HG02623 (cell line): ENCODE results near the gene TRIM59.
"Not testable (repeated sequence)": the region's sequence is repeated elsewhere in the genome, so short reads cannot be mapped to it uniquely, and the experiment has no call there.

Experiments used
- ATAC-seq: cut with Tn5 transposase; IDR thresholded peaks from one replicate; pipeline ENCODE4 v1.9.1; 2021; ENCODE audit warnings: moderate library complexity; ENCODE audit not compliant: unreplicated experiment

The TRIM59 gene

GRCh38 chr3:160458151-160458550 is 8.6 kb upstream of the TRIM59 start:
- ATAC-seq, result no peak

GRCh38 chr3:160455846-160456245 is 6.3 kb upstream of the TRIM59 start:
- no peak for ATAC-seq

- ATAC-seq, result no peak
These were observed 5.4 kb upstream of the TRIM59 start for GRCh38 chr3:160454995-160455394.

- ATAC-seq, result not testable (repeated sequence)
These were observed 2.7 kb upstream of the TRIM59 start for GRCh38 chr3:160452251-160452650.

DNA sequence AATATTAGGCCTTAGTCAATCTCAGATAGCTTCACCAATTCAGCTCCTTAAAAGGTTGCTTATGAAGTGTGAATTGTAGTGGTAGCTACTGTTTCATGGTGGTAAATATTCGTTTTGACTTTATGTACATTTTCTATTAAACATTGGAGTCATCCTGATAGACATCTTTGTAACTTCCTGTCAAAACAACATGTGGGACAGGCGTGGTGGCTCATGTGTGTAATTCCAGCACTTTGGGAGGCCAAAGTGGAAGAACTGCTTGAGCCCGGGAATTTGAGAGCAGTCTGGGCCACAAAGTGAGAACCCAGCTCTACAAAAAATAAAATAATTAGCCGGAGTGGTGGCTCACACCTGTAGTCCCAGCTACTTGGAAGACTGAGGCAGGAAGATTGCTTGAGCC is 2.0 kb upstream of the TRIM59 start:
- no peak for ATAC-seq

- no peak for ATAC-seq
These were observed 1.3 kb upstream of the TRIM59 start for GRCh38 chr3:160450846-160451245.

DNA sequence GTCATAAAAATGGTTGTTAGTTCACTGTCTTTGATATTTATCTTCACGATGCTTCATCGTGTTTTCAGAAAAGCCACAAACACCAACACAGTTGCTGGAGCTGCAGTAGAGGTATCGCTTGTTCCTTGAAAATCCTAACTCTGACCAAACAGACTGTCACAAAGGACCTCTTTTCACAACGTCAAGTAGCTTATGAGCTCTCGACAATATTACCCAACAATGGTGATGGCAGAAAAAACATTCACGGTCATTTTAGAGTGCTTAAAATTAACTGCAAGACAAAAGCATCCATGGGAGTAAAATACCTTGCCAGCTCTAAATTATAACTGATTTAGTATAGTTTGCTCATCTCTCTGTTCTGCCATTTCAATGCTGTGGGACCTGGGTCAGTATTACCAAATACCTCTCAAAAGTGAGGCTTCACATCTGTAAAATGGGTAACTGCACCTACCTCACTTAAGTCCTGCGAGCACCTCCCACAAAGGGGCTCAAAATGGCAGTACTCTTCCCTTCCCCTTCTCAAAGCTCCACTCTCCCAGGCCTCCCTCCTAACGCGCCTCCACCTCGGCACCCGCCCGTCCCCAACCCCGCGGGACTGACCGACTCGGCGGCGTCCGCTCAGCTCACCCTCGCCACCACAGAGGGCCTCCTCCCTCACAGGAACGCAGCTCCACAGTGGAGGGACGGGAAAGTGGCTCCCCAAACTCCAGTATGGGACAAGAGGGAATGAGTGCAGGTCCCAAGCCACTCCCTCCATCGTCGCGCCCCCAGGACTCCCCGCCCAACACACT is 546 bp downstream of the TRIM59 start:
- peak; percentile 30 for ATAC-seq

- ATAC-seq, result no peak
These were observed 2.0 kb downstream of the TRIM59 start for GRCh38 chr3:160447544-160447943.

GRCh38 chr3:160446522-160447056 is 3.0 kb downstream of the TRIM59 start:
- ATAC-seq, result no peak

DNA sequence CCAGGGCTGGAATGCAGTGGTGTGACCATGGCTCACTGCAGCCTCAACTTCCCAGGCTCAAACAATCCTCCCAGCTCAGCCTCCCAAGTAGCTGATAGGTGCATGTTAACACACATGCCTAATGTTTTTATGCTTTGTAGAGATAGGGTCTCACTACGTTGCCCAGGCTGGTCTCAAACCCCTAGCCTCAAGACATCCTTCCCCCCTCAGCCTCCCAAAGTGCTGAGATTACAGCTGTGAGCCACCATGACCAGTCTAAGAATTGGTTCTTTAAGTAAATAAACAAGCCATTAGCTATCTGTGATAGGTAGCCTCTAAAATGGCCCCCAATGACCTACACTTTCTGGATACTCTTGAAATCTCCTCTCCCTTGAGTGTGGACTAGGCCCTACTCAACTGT is 3.7 kb downstream of the TRIM59 start:
- no peak for ATAC-seq

DNA sequence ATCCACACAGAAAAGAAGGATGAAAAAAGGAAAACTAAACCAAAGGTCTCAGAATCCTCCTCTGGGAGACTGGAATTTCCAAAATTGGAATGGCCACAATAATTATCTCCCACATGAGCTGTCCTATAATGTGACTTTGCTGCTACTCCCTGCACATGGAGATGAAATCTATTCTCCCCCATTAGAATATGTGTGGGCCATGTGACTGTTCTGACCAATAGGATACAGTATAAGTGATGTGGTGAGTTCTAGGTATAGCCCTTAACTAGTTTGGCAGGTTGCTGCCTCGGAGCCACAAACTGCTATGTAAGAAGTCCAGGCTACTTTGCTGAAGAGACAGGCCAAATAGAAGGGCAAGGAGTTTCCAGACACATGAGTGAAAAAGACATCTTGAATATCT is 5.2 kb downstream of the TRIM59 start:
- no peak for ATAC-seq

- ATAC-seq, result no peak
These were observed 8.9 kb downstream of the TRIM59 start for GRCh38 chr3:160440687-160441086.

DNA sequence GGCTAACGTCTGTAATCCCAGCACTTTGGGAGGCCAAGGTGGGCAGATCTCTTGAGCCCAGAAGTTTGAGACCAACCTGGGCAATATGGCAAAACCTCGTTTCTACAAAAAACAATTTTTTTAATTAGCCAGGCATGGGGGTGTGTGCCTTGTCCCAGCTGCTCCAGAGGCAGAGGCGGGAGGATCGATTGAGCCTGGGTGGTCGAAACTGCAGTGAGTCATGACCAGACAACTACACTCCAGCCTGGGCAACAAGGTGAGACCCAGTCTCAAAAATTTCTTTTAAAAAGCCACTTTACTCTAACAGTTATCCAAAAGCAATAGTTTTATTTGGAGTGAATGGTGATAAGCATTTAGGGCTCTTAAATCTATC is 12.5 kb downstream of the TRIM59 start:
- no peak for ATAC-seq

- no peak for ATAC-seq
These were observed 13.8 kb downstream of the TRIM59 start for GRCh38 chr3:160435747-160436146.

- ATAC-seq, result no peak
These were observed 14.5 kb downstream of the TRIM59 start for GRCh38 chr3:160435095-160435494.

DNA sequence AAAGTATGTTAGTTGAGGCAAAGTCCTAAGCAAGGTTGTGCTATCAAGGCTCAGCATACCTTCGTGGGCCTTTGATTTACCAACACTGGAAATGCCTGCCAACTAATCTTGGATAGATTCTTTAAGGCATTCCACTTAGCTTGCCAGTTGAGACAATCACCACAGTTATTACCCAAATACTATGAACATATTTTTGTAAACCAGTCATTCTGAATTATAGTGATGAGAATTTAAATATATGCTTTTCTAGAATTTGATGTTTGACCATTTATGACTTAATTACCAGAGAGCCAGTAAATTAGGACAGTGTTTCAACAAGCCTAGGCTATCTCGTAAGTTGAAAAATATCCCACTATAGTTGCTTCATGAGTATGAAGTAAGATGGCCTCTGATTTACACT is 15.5 kb downstream of the TRIM59 start:
- ATAC-seq, result no peak

- no peak for ATAC-seq
These were observed 21.7 kb downstream of the TRIM59 start for GRCh38 chr3:160427832-160428424.

DNA sequence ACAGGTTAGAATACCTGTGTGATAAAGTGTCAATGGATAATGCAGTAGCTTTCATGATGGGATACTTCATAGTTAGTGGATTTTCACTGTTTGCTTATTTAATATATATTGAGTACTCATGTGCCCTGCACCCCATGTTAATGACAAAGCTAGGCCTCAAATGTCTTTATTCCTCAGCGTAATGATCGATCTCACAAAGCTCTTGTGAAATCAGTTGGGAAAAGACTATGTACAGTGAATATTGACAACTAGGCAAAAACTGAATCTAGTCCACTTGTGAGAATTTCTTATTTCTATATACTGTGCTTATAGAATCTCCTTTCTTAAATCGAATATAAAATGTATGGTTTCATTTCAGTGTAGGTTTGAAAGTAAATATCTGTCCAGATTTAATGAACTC is 32.3 kb downstream of the TRIM59 start:
- no peak for ATAC-seq

GRCh38 chr3:160413613-160414248 is 35.9 kb downstream of the TRIM59 start:
- ATAC-seq, result peak; percentile 76

DNA sequence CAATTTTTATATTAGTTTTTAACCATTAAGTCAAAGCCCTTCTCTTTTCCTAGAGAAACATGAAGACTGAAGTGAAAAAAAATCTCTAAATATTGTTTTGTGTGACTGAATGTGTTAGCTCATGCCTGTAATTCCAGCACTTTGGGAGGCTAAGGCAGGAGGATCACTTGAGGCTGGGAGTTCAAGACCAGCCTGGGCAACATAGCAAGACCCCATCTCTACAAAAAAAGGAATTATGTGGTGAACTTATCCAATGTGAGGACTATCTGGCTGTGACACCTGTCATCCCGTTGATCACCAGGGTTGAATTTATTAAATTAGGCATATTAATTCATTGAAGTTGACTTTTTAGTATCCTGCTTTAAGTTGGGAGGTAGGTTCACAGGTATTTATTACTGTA is 37.1 kb downstream of the TRIM59 start:
- ATAC-seq, result no peak

- ATAC-seq, result no peak
These were observed 39.6 kb downstream of the TRIM59 start for GRCh38 chr3:160409812-160410610.
